T-helper 17 cell (primary cell): ENCODE results near the gene NPTX1. TPM values are rescaled to one million over a fixed set of nuclear protein-coding genes. Genes with fewer than 3 reads are reported as not detected.
A peak's percentile ranks its signal among the peaks of the same experiment; 100 is the strongest.

Experiments
- ATAC-seq: fragments of 150-1000 bp; cut with Tn5 transposase; 2 replicates; pipeline ENCODE4 v1.10.0; 2021; ENCODE audit warnings: mild to moderate bottlenecking, moderate library complexity
- DNase-seq, 3 donors: peaks; one replicate each; pipeline versions ENCODE4 v3.0.0 to v3.0.0-alpha.2; 2020 to 2021
- H3K9me3 ChIP-seq: one replicate; pipeline ENCODE4 v1.7.0; 2013; ENCODE audit warnings: low read length, mild to moderate bottlenecking; ENCODE audit not compliant: control insufficient read depth, poor library complexity, severe bottlenecking
- H3K27ac Mint-ChIP-seq: one replicate; pipeline ENCODE4 v1.8.0; 2022; ENCODE audit warnings: mild to moderate bottlenecking, moderate library complexity, mixed read lengths
- H3K27me3 Mint-ChIP-seq: one replicate; pipeline ENCODE4 v1.8.0; 2022; ENCODE audit warnings: mixed read lengths
- H3K36me3 Mint-ChIP-seq: one replicate; pipeline ENCODE4 v1.8.0; 2022; ENCODE audit warnings: low read depth, mixed read lengths
- H3K4me1 Mint-ChIP-seq: one replicate; pipeline ENCODE4 v1.8.0; 2022; ENCODE audit warnings: mild to moderate bottlenecking, mixed read lengths
- H3K4me3 Mint-ChIP-seq: one replicate; pipeline ENCODE4 v1.8.0; 2022; ENCODE audit warnings: mild to moderate bottlenecking, moderate library complexity, mixed read lengths
- total RNA-seq, 4 donors: library from RNA in 2 of 4; stranded (reverse) in 2 of 4; gene quantifications; one replicate each; pipeline ENCODE4 v1.2.3 and lab custom pipeline; 2022 to 2026

The NPTX1 gene
- total RNA-seq, 2 donors from 2014 or later: 0.07 to 0.99 TPM

GRCh38 chr17:80446645-80447405 lies 29.6 kb downstream of the NPTX1 start:
- Mint-ChIP-seq H3K4me1 (peaks cover 3% of the 10 kb centered on the region), H3K4me3 (no peak overlapping the region), H3K36me3 (peaks cover 3% of the 10 kb centered on the region), H3K27ac (no peak overlapping the region), H3K27me3 (peaks cover 14% of the 10 kb centered on the region)
- H3K9me3 ChIP-seq: no peaks in the 10 kb centered on the region
- DNase-seq: no peak
- no peak for ATAC-seq

DNA sequence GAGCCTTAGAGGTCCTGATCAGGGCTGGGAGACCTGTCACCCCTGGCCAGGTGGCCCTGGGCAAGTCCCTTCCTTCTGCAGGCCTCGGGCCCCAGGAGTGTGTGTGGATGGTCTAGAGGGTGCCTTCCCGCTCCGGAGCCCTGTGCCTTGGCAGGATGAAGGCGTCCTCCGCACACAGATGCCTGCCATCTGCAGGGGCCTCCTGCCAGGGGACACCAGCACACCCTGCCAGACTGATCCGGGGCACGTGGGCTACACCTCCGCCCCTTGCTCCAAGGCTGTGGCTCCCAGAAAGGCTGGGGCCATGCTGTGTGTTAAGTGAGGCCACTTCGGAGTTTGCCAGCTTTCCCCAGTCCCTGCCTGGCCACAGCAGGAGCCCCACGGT lies 30.7 kb downstream of the NPTX1 start:
- Mint-ChIP-seq H3K27ac (no peak overlapping the region), H3K27me3 (peaks cover 18% of the 10 kb centered on the region), H3K4me3 (no peak overlapping the region), H3K36me3 (peaks cover 2% of the 10 kb centered on the region), H3K4me1 (peaks cover 3% of the 10 kb centered on the region)
- DNase-seq (no peak), ATAC-seq (no peak)
- no peaks in the 10 kb centered on the region for H3K9me3 ChIP-seq

- DNase-seq (no peak), ATAC-seq (no peak)
- Mint-ChIP-seq H3K36me3 (peaks cover 2% of the 10 kb centered on the region), H3K27ac (no peak overlapping the region), H3K27me3 (peaks cover 18% of the 10 kb centered on the region), H3K4me1 (peaks cover 3% of the 10 kb centered on the region), H3K4me3 (no peak overlapping the region)
- H3K9me3 ChIP-seq: no peaks in the 10 kb centered on the region
Measured at GRCh38 chr17:80445007-80445725, 31.2 kb downstream of the NPTX1 start.

- Mint-ChIP-seq H3K4me3 (no peak overlapping the region), H3K27me3 (peaks cover 18% of the 10 kb centered on the region), H3K4me1 (peaks cover 3% of the 10 kb centered on the region), H3K27ac (no peak overlapping the region), H3K36me3 (peaks cover 2% of the 10 kb centered on the region)
- DNase-seq (no peak), ATAC-seq (no peak)
- H3K9me3 ChIP-seq: no peaks in the 10 kb centered on the region
Measured at GRCh38 chr17:80444644-80444979, 31.8 kb downstream of the NPTX1 start.

GRCh38 chr17:80443916-80444643 lies 32.3 kb downstream of the NPTX1 start:
- Mint-ChIP-seq H3K27me3 (peaks cover 18% of the 10 kb centered on the region), H3K4me1 (peaks cover 3% of the 10 kb centered on the region), H3K27ac (no peak overlapping the region), H3K4me3 (no peak overlapping the region), H3K36me3 (peaks cover 2% of the 10 kb centered on the region)
- DNase-seq (no peak), ATAC-seq (no peak)
- H3K9me3 ChIP-seq: no peaks in the 10 kb centered on the region

DNA sequence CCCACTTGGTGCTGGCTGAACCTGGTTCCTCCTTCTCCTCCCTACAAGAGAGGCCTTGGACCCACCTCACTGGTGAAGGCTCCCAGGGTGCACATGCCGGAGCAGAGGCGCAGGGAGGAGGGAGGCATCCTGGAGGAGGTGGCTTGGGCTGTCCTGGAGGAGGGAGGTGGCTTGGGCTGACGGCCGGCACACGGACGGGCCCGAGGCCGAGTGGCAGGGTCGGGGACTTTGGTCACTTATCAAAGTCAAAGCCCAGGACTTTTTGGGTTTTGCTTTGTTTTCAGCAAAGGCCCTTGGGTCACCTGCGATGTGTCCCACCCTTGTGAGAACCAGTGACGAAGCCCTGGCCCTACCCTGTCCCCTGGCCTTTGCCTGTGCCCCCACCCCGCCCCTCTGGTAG lies 32.9 kb downstream of the NPTX1 start:
- Mint-ChIP-seq H3K27me3 (peaks cover 18% of the 10 kb centered on the region), H3K4me1 (peaks cover 3% of the 10 kb centered on the region), H3K36me3 (peaks cover 2% of the 10 kb centered on the region), H3K27ac (no peak overlapping the region), H3K4me3 (no peak overlapping the region)
- no peak for ATAC-seq
- no peaks in the 10 kb centered on the region for H3K9me3 ChIP-seq
- no peak for DNase-seq

DNA sequence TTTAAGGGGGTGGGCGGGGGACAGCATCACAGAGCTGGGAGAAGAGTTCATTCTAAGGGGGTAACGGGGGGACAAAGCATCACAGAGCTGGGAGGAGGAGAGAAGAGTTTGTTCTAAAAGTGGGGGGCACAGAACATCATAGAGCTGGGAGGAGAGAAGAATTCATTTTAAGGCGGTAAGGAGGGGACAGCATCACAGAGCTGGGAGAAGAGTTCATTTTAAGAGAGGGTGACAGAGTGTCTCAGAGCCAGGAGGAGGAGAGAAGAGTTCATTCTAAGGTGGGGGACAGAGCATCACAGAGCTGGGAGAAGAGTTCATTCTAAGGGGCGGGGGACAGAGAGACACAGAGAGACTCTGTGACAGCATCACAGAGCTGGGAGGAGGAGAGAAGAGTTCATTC lies 33.6 kb downstream of the NPTX1 start:
- H3K27ac Mint-ChIP-seq: no peak overlapping the region
- H3K9me3 ChIP-seq: no peaks in the 10 kb centered on the region
- H3K4me3 Mint-ChIP-seq: no peak overlapping the region
- DNase-seq: no peak
- ATAC-seq: no peak
- H3K4me1 Mint-ChIP-seq: peaks cover 3% of the 10 kb centered on the region
- peaks cover 18% of the 10 kb centered on the region for H3K27me3 Mint-ChIP-seq
- H3K36me3 Mint-ChIP-seq: peaks cover 2% of the 10 kb centered on the region

- no peak overlapping the region for H3K27ac Mint-ChIP-seq
- no peak overlapping the region for H3K4me3 Mint-ChIP-seq
- no peaks in the 10 kb centered on the region for H3K9me3 ChIP-seq
- ATAC-seq (no peak), DNase-seq (no peak)
- H3K27me3 Mint-ChIP-seq: peaks cover 18% of the 10 kb centered on the region
- H3K36me3 Mint-ChIP-seq: peaks cover 2% of the 10 kb centered on the region
- peaks cover 3% of the 10 kb centered on the region for H3K4me1 Mint-ChIP-seq
Measured at GRCh38 chr17:80442323-80442659, 34.1 kb downstream of the NPTX1 start.

- Mint-ChIP-seq H3K4me1 (peaks cover 3% of the 10 kb centered on the region), H3K27me3 (peaks cover 18% of the 10 kb centered on the region), H3K36me3 (peaks cover 2% of the 10 kb centered on the region), H3K4me3 (no peak overlapping the region), H3K27ac (no peak overlapping the region)
- DNase-seq (no peak), ATAC-seq (no peak)
- no peaks in the 10 kb centered on the region for H3K9me3 ChIP-seq
Measured at GRCh38 chr17:80441598-80442322, 34.6 kb downstream of the NPTX1 start.

DNA sequence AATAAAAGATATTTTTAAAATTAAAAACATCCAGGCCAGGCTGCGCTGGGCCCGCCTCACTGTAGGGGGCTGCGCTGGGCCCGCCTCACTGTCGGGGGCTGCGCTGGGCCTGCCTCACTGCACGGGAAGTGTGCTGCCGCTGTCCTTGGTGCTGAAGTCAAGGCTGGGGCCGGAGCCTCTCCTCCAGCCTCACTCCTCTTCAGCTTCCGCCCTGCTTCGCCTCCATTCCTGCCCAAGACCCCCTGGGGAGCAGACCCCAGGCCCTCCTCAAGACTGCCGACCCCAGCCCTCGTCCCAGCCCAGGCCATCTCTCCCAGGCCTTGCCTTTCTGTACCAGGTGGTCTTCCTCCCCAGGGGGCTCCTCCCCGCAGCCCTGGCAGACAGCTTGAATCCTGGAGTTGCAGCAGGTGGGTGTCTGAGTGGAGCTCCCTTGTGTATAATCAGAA lies 35.3 kb downstream of the NPTX1 start:
- Mint-ChIP-seq H3K36me3 (peaks cover 2% of the 10 kb centered on the region), H3K27ac (no peak overlapping the region), H3K27me3 (peaks cover 18% of the 10 kb centered on the region), H3K4me3 (no peak overlapping the region), H3K4me1 (peaks cover 3% of the 10 kb centered on the region)
- ATAC-seq: peak; percentile 46
- no peaks in the 10 kb centered on the region for H3K9me3 ChIP-seq
- peak; percentile 29 to 48 (median 39) for DNase-seq

DNA sequence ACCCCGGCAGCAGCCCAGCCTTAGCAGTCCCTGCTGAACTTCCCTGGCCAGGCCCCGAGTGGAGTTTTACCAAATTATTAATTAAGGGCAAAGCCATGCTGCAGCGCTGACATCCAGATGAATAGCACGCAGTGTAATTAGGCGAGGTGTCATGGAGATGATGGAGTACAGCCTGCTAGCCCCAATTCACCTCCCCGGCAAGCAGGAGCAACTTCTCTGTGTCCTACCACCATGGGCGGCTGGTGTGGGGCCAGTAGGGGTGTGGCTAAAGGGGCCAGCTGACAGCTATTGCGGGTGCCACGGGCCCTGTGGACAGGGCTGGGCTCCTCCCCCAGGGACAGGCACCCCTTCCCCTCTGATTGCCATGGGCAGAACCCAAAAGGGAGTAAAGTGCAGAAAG lies 36.9 kb downstream of the NPTX1 start:
- Mint-ChIP-seq H3K4me1 (peaks cover 3% of the 10 kb centered on the region), H3K27ac (no peak overlapping the region), H3K36me3 (peaks cover 2% of the 10 kb centered on the region), H3K27me3 (peaks cover 18% of the 10 kb centered on the region), H3K4me3 (no peak overlapping the region)
- H3K9me3 ChIP-seq: no peaks in the 10 kb centered on the region
- DNase-seq (no peak), ATAC-seq (no peak)

- H3K4me1 Mint-ChIP-seq: peaks cover 3% of the 10 kb centered on the region
- no peak overlapping the region for H3K4me3 Mint-ChIP-seq
- ATAC-seq (no peak), DNase-seq (no peak)
- H3K27me3 Mint-ChIP-seq: peaks cover 18% of the 10 kb centered on the region
- no peak overlapping the region for H3K27ac Mint-ChIP-seq
- no peaks in the 10 kb centered on the region for H3K9me3 ChIP-seq
- peaks cover 2% of the 10 kb centered on the region for H3K36me3 Mint-ChIP-seq
Measured at GRCh38 chr17:80438806-80439205, 37.6 kb downstream of the NPTX1 start.

DNA sequence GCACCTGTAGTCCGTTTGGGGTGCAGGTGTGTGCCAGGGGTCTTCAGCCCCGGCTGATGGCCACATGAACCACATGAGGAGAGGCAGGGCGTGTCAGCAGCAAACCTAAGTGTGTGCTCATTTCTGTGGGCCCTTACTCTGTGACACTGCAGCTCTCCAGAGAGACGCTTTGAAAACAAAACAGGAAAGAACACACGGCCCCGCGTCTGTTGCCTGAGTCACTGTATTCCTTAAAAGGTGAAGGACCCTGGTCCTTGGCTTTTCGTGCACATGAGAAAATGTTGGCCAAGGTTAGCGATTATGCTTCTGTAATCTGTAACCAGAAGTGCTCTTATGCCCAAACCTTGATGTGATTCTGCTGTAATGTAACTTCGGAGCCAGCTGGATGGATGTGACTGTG lies 38.9 kb downstream of the NPTX1 start:
- Mint-ChIP-seq H3K36me3 (peaks cover 2% of the 10 kb centered on the region), H3K4me3 (no peak overlapping the region), H3K27me3 (peaks cover 10% of the 10 kb centered on the region), H3K27ac (no peak overlapping the region), H3K4me1 (no peaks in the 10 kb centered on the region)
- no peaks in the 10 kb centered on the region for H3K9me3 ChIP-seq
- DNase-seq: no peak
- no peak for ATAC-seq
